ENCODE results near the gene PPP1R16B.

- peak; percentile 76 for TF ChIP-seq POLR2A (IDR thresholded peaks at IDR 0.05; ENCODE audit: low read depth, low read length)
- TF ChIP-seq POLR2AphosphoS5 (IDR thresholded peaks at IDR 0.05; ENCODE audit: low read depth, low read length) = peak; percentile 70; the same call in 1 of the 2 replicates
- peak; percentile 74; the same call in 1 of the 2 replicates for TF ChIP-seq TAF1 (IDR thresholded peaks at IDR 0.05; ENCODE audit: low read depth, low read length)
- TF ChIP-seq PAX5 (IDR thresholded peaks at IDR 0.05; ENCODE audit: insufficient read depth, low read length, severe bottlenecking) = no peak
Measured at GRCh38 chr20:38962044-38962927, 156.8 kb downstream of the PPP1R16B start, which contains the start of gene DHX35.

Measured in GM12891 (cell line).